BE2C (cell line): Measurements from ENCODE around the gene PTPRN2.
"Not testable (repeated sequence)": the region's sequence is repeated elsewhere in the genome, so short reads cannot be mapped to it uniquely, and the experiment has no call there.

Source experiments
- DNase-seq: peaks from one replicate; pipeline ENCODE4 v3.0.0-alpha.2; 2020
- H3K27me3 ChIP-seq: fragments of 250-450 bp; sonication (Bioruptor Pico); 2 replicates; pipeline ENCODE4 v1.5.1; 2020; ENCODE audit warnings: mild to moderate bottlenecking
- H3K36me3 ChIP-seq: fragments of 250-450 bp; sonication (Bioruptor Pico); 2 replicates; pipeline ENCODE4 v1.5.1; 2020; ENCODE audit warnings: mild to moderate bottlenecking
- H3K4me1 ChIP-seq: fragments of 250-450 bp; sonication (Bioruptor Pico); 2 replicates; pipeline ENCODE4 v1.5.1; 2020
- H3K4me3 ChIP-seq: 2 replicates; pipeline ENCODE4 v1.5.1; 2011; ENCODE audit warnings: low read depth, low read length
- H3K9me3 ChIP-seq: fragments of 250-450 bp; sonication (Bioruptor Pico); 2 replicates; pipeline ENCODE4 v1.5.1; 2020
- CTCF ChIP-seq: IDR thresholded peaks from 2 replicates; pipeline ENCODE4 v1.5.1; 2012; ENCODE audit warnings: mild to moderate bottlenecking, low read depth, low read length

The PTPRN2 gene

GRCh38 chr7:157707983-157708918, 879.4 kb downstream of the PTPRN2 start:
- Histone ChIP-seq H3K4me3 (no peak overlapping the region), H3K9me3 (no peaks in the 10 kb centered on the region; the same call in 1 of the 2 replicates), H3K27me3 (peaks cover under 1% of the 10 kb centered on the region; the same call in 1 of the 2 replicates), H3K4me1 (no peaks in the 10 kb centered on the region), H3K36me3 (no peaks in the 10 kb centered on the region)
- no peak for DNase-seq
- TF ChIP-seq CTCF = no peak

- TF ChIP-seq CTCF = no peak
- no peaks in the 10 kb centered on the region for H3K36me3 ChIP-seq
- H3K4me1 ChIP-seq = no peaks in the 10 kb centered on the region
- no peak for DNase-seq
- peaks cover 12% of the 10 kb centered on the region for H3K27me3 ChIP-seq
- H3K9me3 ChIP-seq = no peaks in the 10 kb centered on the region
- H3K4me3 ChIP-seq = no peak overlapping the region
Measured at GRCh38 chr7:157704365-157704764, 883.3 kb downstream of the PTPRN2 start.

GRCh38 chr7:157703534-157704195, 884.0 kb downstream of the PTPRN2 start:
- no peak for TF ChIP-seq CTCF
- peaks cover 12% of the 10 kb centered on the region for H3K27me3 ChIP-seq

GRCh38 chr7:157703131-157703530, 884.5 kb downstream of the PTPRN2 start:
- no peak for TF ChIP-seq CTCF
- H3K27me3 ChIP-seq = peaks cover 12% of the 10 kb centered on the region
- DNase-seq = no peak
- no peak overlapping the region for H3K4me3 ChIP-seq
- H3K4me1 ChIP-seq = no peaks in the 10 kb centered on the region
- no peaks in the 10 kb centered on the region for H3K36me3 ChIP-seq
- H3K9me3 ChIP-seq = no peaks in the 10 kb centered on the region

More at GRCh38 chr7:157703534-157704195, 884.0 kb downstream of the PTPRN2 start:
- no peak for DNase-seq
- Histone ChIP-seq H3K36me3 (no peaks in the 10 kb centered on the region), H3K4me1 (no peaks in the 10 kb centered on the region), H3K9me3 (no peaks in the 10 kb centered on the region), H3K4me3 (no peak overlapping the region)

- DNase-seq = peak; percentile 49
- no peaks in the 10 kb centered on the region for H3K4me1 ChIP-seq
- no peak for TF ChIP-seq CTCF
- no peaks in the 10 kb centered on the region for H3K36me3 ChIP-seq
- H3K4me3 ChIP-seq = no peak overlapping the region
- peaks cover 12% of the 10 kb centered on the region for H3K27me3 ChIP-seq
- H3K9me3 ChIP-seq = no peaks in the 10 kb centered on the region
Measured at GRCh38 chr7:157702311-157703023, 885.2 kb downstream of the PTPRN2 start.

- peaks cover 12% of the 10 kb centered on the region for H3K27me3 ChIP-seq
- H3K4me1 ChIP-seq, H3K9me3 ChIP-seq, H3K4me3 ChIP-seq, DNase-seq, H3K36me3 ChIP-seq: not testable (repeated sequence)
Measured at GRCh38 chr7:157701395-157702180, 886.0 kb downstream of the PTPRN2 start.
